ENCODE data around the gene PIGS. TPM values are rescaled to one million over a fixed set of nuclear protein-coding genes. Genes with fewer than 3 reads are reported as not detected.

Gene PIGS
- total and polyA plus RNA-seq, 7 donors: 16.7 to 44.9 (median 31.6) TPM

- no peak overlapping the region for H3K4me3 ChIP-seq
- no peak for ATAC-seq
Observed at GRCh38 chr17:28597606-28598383, 26.5 kb upstream of the PIGS start.

DNA sequence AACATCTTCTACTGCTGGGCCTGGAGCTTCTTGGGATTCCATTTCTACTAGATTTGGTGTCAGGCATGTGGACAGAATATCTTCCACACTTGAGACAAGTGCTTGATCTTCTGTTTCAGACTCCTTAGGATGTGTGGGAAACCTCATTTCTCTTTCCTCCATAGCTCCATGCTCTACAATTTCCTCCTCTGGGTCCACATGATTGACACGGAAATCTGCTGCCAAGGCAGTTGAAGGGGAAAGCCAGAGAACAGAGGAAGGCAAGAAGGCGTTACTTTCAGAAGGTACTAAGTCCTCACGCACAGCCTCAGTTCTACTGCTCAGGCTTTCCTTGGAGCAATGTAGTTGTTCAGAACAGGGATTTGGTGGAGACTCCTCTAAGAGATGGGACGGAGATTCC is 20.9 kb upstream of the PIGS start:
- ATAC-seq: no peak
- H3K36me3 ChIP-seq (ENCODE audit: insufficient read depth in 1 of 2, low read depth in 1 of 2): no peaks in the 10 kb centered on the region
- WGBS, 3 donors: 89 to 93% (median 89%) methylated on average over 4 of the region's 4 CpGs
- no peaks in the 10 kb centered on the region for H3K4me1 ChIP-seq
- TF ChIP-seq, protein P1, sequence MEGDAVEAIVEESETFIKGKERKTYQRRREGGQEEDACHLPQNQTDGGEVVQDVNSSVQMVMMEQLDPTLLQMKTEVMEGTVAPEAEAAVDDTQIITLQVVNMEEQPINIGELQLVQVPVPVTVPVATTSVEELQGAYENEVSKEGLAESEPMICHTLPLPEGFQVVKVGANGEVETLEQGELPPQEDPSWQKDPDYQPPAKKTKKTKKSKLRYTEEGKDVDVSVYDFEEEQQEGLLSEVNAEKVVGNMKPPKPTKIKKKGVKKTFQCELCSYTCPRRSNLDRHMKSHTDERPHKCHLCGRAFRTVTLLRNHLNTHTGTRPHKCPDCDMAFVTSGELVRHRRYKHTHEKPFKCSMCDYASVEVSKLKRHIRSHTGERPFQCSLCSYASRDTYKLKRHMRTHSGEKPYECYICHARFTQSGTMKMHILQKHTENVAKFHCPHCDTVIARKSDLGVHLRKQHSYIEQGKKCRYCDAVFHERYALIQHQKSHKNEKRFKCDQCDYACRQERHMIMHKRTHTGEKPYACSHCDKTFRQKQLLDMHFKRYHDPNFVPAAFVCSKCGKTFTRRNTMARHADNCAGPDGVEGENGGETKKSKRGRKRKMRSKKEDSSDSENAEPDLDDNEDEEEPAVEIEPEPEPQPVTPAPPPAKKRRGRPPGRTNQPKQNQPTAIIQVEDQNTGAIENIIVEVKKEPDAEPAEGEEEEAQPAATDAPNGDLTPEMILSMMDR (IDR thresholded peaks at IDR 0.05): no peak
- no peak overlapping the region for H3K4me3 ChIP-seq
- no peak overlapping the region for H3K27ac ChIP-seq
- H3K27me3 ChIP-seq (ENCODE audit: insufficient read depth in 3 of 3, low read length in 2 of 3): no peaks in the 10 kb centered on the region
- intact Hi-C loops (cut with DNase I): no loop called here
- no peak for DNase-seq
- H3K9me3 ChIP-seq: no peaks in the 10 kb centered on the region

More at GRCh38 chr17:28597606-28598383, 26.5 kb upstream of the PIGS start:
- TF ChIP-seq, protein P1 (IDR thresholded peaks at IDR 0.05): no peak
- Histone ChIP-seq H3K9me3 (no peaks in the 10 kb centered on the region), H3K27me3 (ENCODE audit: insufficient read depth in 3 of 3, low read length in 2 of 3) (no peaks in the 10 kb centered on the region), H3K4me1 (no peaks in the 10 kb centered on the region), H3K36me3 (ENCODE audit: insufficient read depth in 1 of 2, low read depth in 1 of 2) (no peaks in the 10 kb centered on the region), H3K27ac (no peak overlapping the region)
- intact Hi-C loops (cut with DNase I): loop anchor here in 1 of 2 donors (5.0 kb wide), 1 partner anchor 100 kb away; no protein-coding TSS in a partner anchor
- DNase-seq: no peak
- 38 to 50% (median 39%) methylated on average over 5 of the region's 5 CpGs for WGBS, 3 donors

DNA sequence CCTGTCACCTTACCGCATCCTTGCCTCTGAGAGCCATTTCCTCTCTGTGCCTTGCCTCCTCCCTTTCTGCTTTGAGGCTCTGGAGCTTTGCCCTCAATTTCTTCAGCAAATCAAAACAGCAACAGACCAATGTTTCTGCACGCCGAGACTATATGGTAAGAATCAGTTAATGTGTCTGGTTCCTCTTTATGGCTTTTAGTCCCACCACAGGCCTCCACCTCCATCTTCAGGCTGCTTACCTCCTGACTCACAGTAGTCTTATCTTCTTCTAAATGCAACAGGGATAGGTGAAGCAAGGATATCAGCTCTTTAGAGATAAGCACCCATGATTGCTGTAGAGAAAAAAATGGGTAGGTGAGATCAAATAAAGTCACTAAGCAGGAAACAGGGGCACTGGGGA is 14.5 kb upstream of the PIGS start:
- no peaks in the 10 kb centered on the region for H3K9me3 ChIP-seq
- ATAC-seq (no peak), DNase-seq (no peak)
- H3K27ac ChIP-seq: no peak overlapping the region
- H3K27me3 ChIP-seq (ENCODE audit: insufficient read depth in 3 of 3, low read length in 2 of 3): no peaks in the 10 kb centered on the region
- H3K4me3 ChIP-seq: no peak overlapping the region
- intact Hi-C loops (cut with DNase I): no loop called here
- H3K4me1 ChIP-seq: no peaks in the 10 kb centered on the region
- TF ChIP-seq, protein P1 (IDR thresholded peaks at IDR 0.05): no peak
- peaks cover 0 to 3% of the 10 kb centered on the region in 2 donors for H3K36me3 ChIP-seq (ENCODE audit: insufficient read depth in 1 of 2, low read depth in 1 of 2)
- WGBS, 3 donors: 93 to 96% (median 95%) methylated on average over 3 of the region's 3 CpGs

GRCh38 chr17:28584434-28584833 is 13.1 kb upstream of the PIGS start:
- Histone ChIP-seq H3K27me3 (ENCODE audit: insufficient read depth in 3 of 3, low read length in 2 of 3) (no peaks in the 10 kb centered on the region), H3K27ac (no peak overlapping the region), H3K36me3 (ENCODE audit: insufficient read depth in 1 of 2, low read depth in 1 of 2) (peaks cover 0 to 3% of the 10 kb centered on the region in 2 donors), H3K9me3 (no peaks in the 10 kb centered on the region), H3K4me1 (no peaks in the 10 kb centered on the region), H3K4me3 (no peak overlapping the region)
- intact Hi-C loops (cut with DNase I): no loop called here
- 63 to 74% (median 72%) methylated on average over 3 of the region's 3 CpGs for WGBS, 3 donors
- ATAC-seq (no peak), DNase-seq (no peak)
- TF ChIP-seq, protein P1 (IDR thresholded peaks at IDR 0.05): no peak

All from psoas muscle (tissue), 8 donors.